Liver (tissue), 9 donors: ENCODE data around the gene TRAPPC2L. TPM values are rescaled to one million over a fixed set of nuclear protein-coding genes. Genes with fewer than 3 reads are reported as not detected.

Experiments
- DNase-seq: peaks from one replicate; pipeline ENCODE4 v3.0.0-alpha.2; 2017; ENCODE audit warnings: low spot score
- H3K27ac ChIP-seq, 2 donors: one replicate each; pipeline ENCODE4 v1.7.0; 2013; ENCODE audit warnings: inconsistent platforms in 2 of 2, low read length in 2 of 2, control low read depth in 1 of 2, low read depth in 1 of 2, mild to moderate bottlenecking in 1 of 2
- H3K27me3 ChIP-seq, 4 donors: one replicate each; pipeline versions ENCODE4 v1.6.1 to v1.7.0; 2013; ENCODE audit warnings: low read length in 3 of 4, inconsistent platforms in 1 of 4, mild to moderate bottlenecking in 1 of 4, moderate library complexity in 1 of 4; ENCODE audit not compliant: control insufficient read depth in 4 of 4, insufficient read depth in 4 of 4
- H3K36me3 ChIP-seq, 4 donors: one replicate each; pipeline versions ENCODE4 v1.6.1 to v1.7.0; 2013; ENCODE audit warnings: low read length in 3 of 4, mild to moderate bottlenecking in 3 of 4, low read depth in 1 of 4, moderate library complexity in 1 of 4; ENCODE audit not compliant: control insufficient read depth in 4 of 4, insufficient read depth in 3 of 4
- H3K4me1 ChIP-seq, 4 donors: one replicate each; pipeline versions ENCODE4 v1.6.1 to v1.7.0; 2013; ENCODE audit warnings: low read length in 3 of 4, mild to moderate bottlenecking in 3 of 4, moderate library complexity in 1 of 4; ENCODE audit not compliant: control insufficient read depth in 4 of 4, insufficient read depth in 4 of 4
- H3K4me3 ChIP-seq, 3 donors: one replicate each; pipeline versions ENCODE4 v1.6.1 to v1.7.0; 2013; ENCODE audit warnings: low read length in 3 of 3, control low read depth in 1 of 3, low read depth in 1 of 3, mild to moderate bottlenecking in 1 of 3
- H3K9ac ChIP-seq, 2 donors: one replicate each; pipeline ENCODE4 v1.7.0; 2013; ENCODE audit warnings: low read length in 2 of 2, mild to moderate bottlenecking in 2 of 2, moderate library complexity in 2 of 2, control low read depth in 1 of 2, low read depth in 1 of 2
- H3K9me3 ChIP-seq, 4 donors: one replicate each; pipeline versions ENCODE4 v1.6.1 to v1.7.0; 2013; ENCODE audit warnings: low read length in 3 of 4; ENCODE audit not compliant: control insufficient read depth in 4 of 4
- CTCF ChIP-seq: fragments of 150-350 bp; IDR thresholded peaks from 2 replicates; pipeline ENCODE4 v1.5.1; 2017; ENCODE audit warnings: improper control_type of control experiment, low read depth, low read length; ENCODE audit not compliant: missing input control
- EGR1 ChIP-seq, 2 donors: IDR thresholded peaks; 2 replicates each; pipeline ENCODE4 v1.6.1; 2016 to 2018; ENCODE audit warnings: antibody characterized with exemption in 2 of 2, low read depth in 2 of 2
- FOXA1 ChIP-seq: IDR thresholded peaks from 2 replicates; pipeline ENCODE4 v1.6.1; 2016; ENCODE audit warnings: antibody characterized with exemption
- FOXA2 ChIP-seq: IDR thresholded peaks from 2 replicates; pipeline ENCODE4 v1.6.1; 2016; ENCODE audit warnings: antibody characterized with exemption
- GABPA ChIP-seq, 2 donors: IDR thresholded peaks in 1 of 2; conservative IDR thresholded peaks in 1 of 2; 2 replicates each; pipeline ENCODE4 v1.6.1; 2016; ENCODE audit warnings: antibody characterized with exemption in 2 of 2, mild to moderate bottlenecking in 1 of 2, moderate library complexity in 1 of 2
- HNF4A ChIP-seq, 2 donors: conservative IDR thresholded peaks; 2 replicates each; pipeline ENCODE4 v1.6.1; 2016; ENCODE audit warnings: antibody characterized with exemption in 2 of 2, mild to moderate bottlenecking in 2 of 2
- HNF4G ChIP-seq: IDR thresholded peaks from 2 replicates; pipeline ENCODE4 v1.6.1; 2016; ENCODE audit warnings: antibody characterized with exemption
- JUND ChIP-seq, 2 donors: IDR thresholded peaks; 2 replicates each; pipeline ENCODE4 v1.6.1; 2016; ENCODE audit warnings: antibody characterized with exemption in 2 of 2
- MAX ChIP-seq: IDR thresholded peaks from 2 replicates; pipeline ENCODE4 v1.6.1; 2016; ENCODE audit warnings: antibody characterized with exemption
- NR2F2 ChIP-seq: IDR thresholded peaks from 2 replicates; pipeline ENCODE4 v1.6.1; 2016; ENCODE audit warnings: antibody characterized with exemption
- RXRA ChIP-seq, 2 donors: IDR thresholded peaks; 2 replicates each; pipeline ENCODE4 v1.6.1; 2017 to 2018; ENCODE audit warnings: antibody characterized with exemption in 2 of 2, mild to moderate bottlenecking in 1 of 2
- TAF1 ChIP-seq: conservative IDR thresholded peaks from 2 replicates; pipeline ENCODE4 v1.6.1; 2016; ENCODE audit warnings: antibody characterized with exemption, mild to moderate bottlenecking
- YY1 ChIP-seq: IDR thresholded peaks from 2 replicates; pipeline ENCODE4 v1.6.1; 2016; ENCODE audit warnings: antibody characterized with exemption, mild to moderate bottlenecking
- ZBTB33 ChIP-seq: IDR thresholded peaks from 2 replicates; pipeline ENCODE4 v1.6.1; 2016; ENCODE audit warnings: antibody characterized with exemption
- WGBS: extraction: QIAGEN DNeasy Blood & Tissue Kit; methylation state at CpG from one replicate; pipeline ENCODE4 v1.1.7; 2013; 5-methylcytosine and 5-hydroxymethylcytosine counted together
- polyA plus RNA-seq, 2 donors: library from polyadenylated mRNA; stranded (reverse) in 1 of 2; unstranded in 1 of 2; fragments of 200-250 nt in 1 of 2; fragments of >200 nt in 1 of 2; fragmentation: Nextera tagmentation in 1 of 2; extraction: Ambion mirVana in 1 of 2; gene quantifications; one replicate each; pipeline versions ENCODE4 v1.2.1 to v1.2.3, GENCODE V29; 2013 to 2015
- total RNA-seq, 2 donors: library from RNA; depleted of rRNA; stranded (reverse); fragments of >200 nt; gene quantifications; one replicate each; pipeline ENCODE4 v1.2.3, GENCODE V29; 2014
- donor health status: healthy.
- donor health status: healthy.
- donor health status: healthy.
- donor health status: healthy.
- donor health status: healthy.

TRAPPC2L gene
- total and polyA plus RNA-seq, 4 donors = 16.3 to 59.4 (median 22.2) TPM

- Histone ChIP-seq H3K4me3 (no peak overlapping the region), H3K27me3 (no peaks in the 10 kb centered on the region), H3K4me1 (no peaks in the 10 kb centered on the region), H3K9ac (no peak overlapping the region), H3K27ac (no peak overlapping the region), H3K9me3 (no peaks in the 10 kb centered on the region), H3K36me3 (no peaks in the 10 kb centered on the region)
- no peak for DNase-seq
- TF ChIP-seq HNF4A (conservative IDR thresholded peaks at IDR 0.05) = no peak
- no peak for TF ChIP-seq JUND (IDR thresholded peaks at IDR 0.05)
- TF ChIP-seq GABPA (IDR thresholded peaks at IDR 0.05 in 1 of 2, conservative IDR thresholded peaks at IDR 0.05 in 1 of 2) = no peak
- TF ChIP-seq NR2F2 = no peak
- no peak for TF ChIP-seq ZBTB33
- no peak for TF ChIP-seq CTCF
- no peak for TF ChIP-seq EGR1 (IDR thresholded peaks at IDR 0.05; ENCODE audit: low read depth in 2 of 2)
- no peak for TF ChIP-seq RXRA (IDR thresholded peaks at IDR 0.05)
- no peak for TF ChIP-seq FOXA2
- no peak for TF ChIP-seq FOXA1
- WGBS = 81% methylated on average over 9 of the region's 9 CpGs
Observed at GRCh38 chr16:88869673-88869980, 12.7 kb downstream of the TRAPPC2L start.

GRCh38 chr16:88870608-88871348, 13.9 kb downstream of the TRAPPC2L start:
- no peaks in the 10 kb centered on the region for H3K4me1 ChIP-seq
- no peak for TF ChIP-seq HNF4G
- TF ChIP-seq NR2F2 = no peak
- TF ChIP-seq MAX = no peak
- no peak for TF ChIP-seq TAF1
- TF ChIP-seq FOXA2 = no peak
- TF ChIP-seq JUND (IDR thresholded peaks at IDR 0.05) = no peak
- TF ChIP-seq YY1 = no peak
- TF ChIP-seq FOXA1 = no peak
- no peak overlapping the region for H3K9ac ChIP-seq
- 61% methylated on average over 37 of the region's 37 CpGs for WGBS
- H3K4me3 ChIP-seq = no peak overlapping the region
- H3K27ac ChIP-seq = no peak overlapping the region
- no peak for DNase-seq
- no peaks in the 10 kb centered on the region for H3K27me3 ChIP-seq
- H3K9me3 ChIP-seq = no peaks in the 10 kb centered on the region
- H3K36me3 ChIP-seq = no peaks in the 10 kb centered on the region

GRCh38 chr16:88871349-88871702, 14.4 kb downstream of the TRAPPC2L start:
- Histone ChIP-seq H3K27me3 (no peaks in the 10 kb centered on the region), H3K9ac (no peak overlapping the region), H3K36me3 (peaks cover 0 to 1% (median 0%) of the 10 kb centered on the region in 4 donors), H3K9me3 (no peaks in the 10 kb centered on the region), H3K27ac (no peak overlapping the region), H3K4me3 (no peak overlapping the region), H3K4me1 (no peaks in the 10 kb centered on the region)
- no peak for DNase-seq
- TF ChIP-seq JUND (IDR thresholded peaks at IDR 0.05) (no peak), ZBTB33 (no peak), NR2F2 (no peak)
- 50% methylated on average over 8 of the region's 8 CpGs for WGBS
